A549 (cell line): ENCODE results near the gene COPS7A. TPM values are rescaled to one million over a fixed set of nuclear protein-coding genes. Genes with fewer than 3 reads are reported as not detected.

ENCODE experiments used
- ATAC-seq, 2 experiments: fragments of 200-7000 bp in 1 of 2; fragments of >200 bp in 1 of 2; cut with Nextera tagmentation in 1 of 2; cut with Tn5 transposase in 1 of 2; 3 replicates each; pipeline versions ENCODE4 v1.8.0 to v1.9.1; 2018 to 2020; ENCODE audit warnings: mild to moderate bottlenecking in 1 of 2, moderate library complexity in 1 of 2
- CTCF ChIA-PET: fragments of 300-600 bp; sonication (Branson Sonifier 250); formaldehyde crosslinking; extraction: SDS; loops from one replicate; lab custom pipeline; 2021; ENCODE audit warnings: antibody characterized with exemption, inconsistent platforms; lab: Yijun Ruan, JAX
- POLR2A ChIA-PET: fragments of 350-600 bp; formaldehyde crosslinking; extraction: SDS; loops from one replicate; lab custom pipeline; 2021; ENCODE audit warnings: antibody characterized with exemption, inconsistent platforms; lab: Yijun Ruan, JAX
- DNase-seq, 2 experiments: peaks; one replicate each; pipeline versions ENCODE4 v3.0.0 to v3.0.0-alpha.2; 2011 to 2016; ENCODE audit warnings: low read depth in 1 of 2, low spot score in 1 of 2
- FAIRE-seq: peaks from 2 replicates; lab custom pipeline; 2011; peaks lifted over from hg19 to GRCh38; lab: Jason Lieb, UNC
- H3K27ac ChIP-seq, 2 experiments: fragments of >200 bp; sonication (Bioruptor Twin); formaldehyde crosslinking; 3 replicates each; pipeline ENCODE4 v1.5.1; 2016 to 2017
- H3K4me1 ChIP-seq: fragments of >200 bp; sonication (Bioruptor Twin); formaldehyde crosslinking; 3 replicates; pipeline ENCODE4 v1.6.1; 2016
- H3K4me2 ChIP-seq: fragments of >200 bp; sonication (Bioruptor Twin); formaldehyde crosslinking; 3 replicates; pipeline ENCODE4 v1.6.1; 2016
- H3K4me3 ChIP-seq: fragments of >200 bp; sonication (Bioruptor Twin); formaldehyde crosslinking; 3 replicates; pipeline ENCODE4 v1.5.1; 2016
- H3K9me3 ChIP-seq: fragments of >200 bp; sonication (Bioruptor Twin); formaldehyde crosslinking; 3 replicates; pipeline ENCODE4 v1.6.1; 2016
- BCL3 ChIP-seq: fragments of >200 bp; sonication (Bioruptor Twin); formaldehyde crosslinking; IDR thresholded peaks from 3 replicates; pipeline ENCODE4 v1.6.1; 2016
- BHLHE40 ChIP-seq: IDR thresholded peaks from 2 replicates; pipeline ENCODE4 v1.6.1; 2012; ENCODE audit warnings: low read depth, low read length, inconsistent platforms
- CBX2 ChIP-seq: fragments of 200-600 bp; sonication (generic); IDR thresholded peaks from 2 replicates; pipeline ENCODE4 v1.6.1; 2016; ENCODE audit warnings: low read depth, mild to moderate bottlenecking, borderline replicate concordance
- CEBPB ChIP-seq, 2 experiments: fragments of >200 bp in 1 of 2; sonication (Bioruptor Twin) in 1 of 2; formaldehyde crosslinking in 1 of 2; IDR thresholded peaks; 2 replicates each; pipeline ENCODE4 v1.6.1; 2012 to 2016
- CHD2 ChIP-seq: fragments of 150-350 bp; IDR thresholded peaks from 2 replicates; pipeline ENCODE4 v1.6.1; 2014; ENCODE audit warnings: low read length; ENCODE audit not compliant: partially characterized antibody
- EHF ChIP-seq: fragments of 250-450 bp; sonication (Bioruptor Pico); IDR thresholded peaks from 2 replicates; pipeline ENCODE4 v1.5.0; 2020; ENCODE audit warnings: mild to moderate bottlenecking
- EP300 ChIP-seq, 2 experiments: fragments of >200 bp; sonication (Bioruptor Twin); formaldehyde crosslinking; IDR thresholded peaks; 2 replicates in 1 of 2; 3 replicates in 1 of 2; pipeline ENCODE4 v1.6.1; 2016 to 2017
- ESRRA ChIP-seq: fragments of 150-350 bp; IDR thresholded peaks from 2 replicates; pipeline ENCODE4 v1.6.1; 2014; ENCODE audit warnings: mild to moderate bottlenecking, low read length, borderline replicate concordance
- FOSL2 ChIP-seq, 2 experiments: fragments of 450-650 bp in 1 of 2; fragments of >200 bp in 1 of 2; sonication (Bioruptor Twin) in 1 of 2; formaldehyde crosslinking; IDR thresholded peaks; 2 replicates each; pipeline versions ENCODE4 v1.5.0 to v1.6.1; 2016 to 2020; ENCODE audit warnings: mild to moderate bottlenecking in 1 of 2, moderate library complexity in 1 of 2
- GATA3 ChIP-seq: IDR thresholded peaks from 2 replicates; pipeline ENCODE4 v1.6.1; 2012; ENCODE audit warnings: borderline replicate concordance
- HDAC2 ChIP-seq: fragments of 200-600 bp; sonication (generic); IDR thresholded peaks from 2 replicates; pipeline ENCODE4 v1.6.1; 2016
- HMGXB4 ChIP-seq: fragments of 250-450 bp; sonication (Bioruptor Pico); IDR thresholded peaks from 2 replicates; pipeline ENCODE4 v1.5.0; 2021; ENCODE audit warnings: mild to moderate bottlenecking, moderate library complexity, borderline replicate concordance
- JUN ChIP-seq, 2 experiments: fragments of >200 bp; sonication (Bioruptor Twin); formaldehyde crosslinking; IDR thresholded peaks; 2 replicates in 1 of 2; 3 replicates in 1 of 2; pipeline ENCODE4 v1.6.1; 2016 to 2017
- MAFK ChIP-seq: fragments of 450-650 bp; IDR thresholded peaks from 2 replicates; pipeline ENCODE4 v1.6.1; 2014; ENCODE audit not compliant: partially characterized antibody
- MAX ChIP-seq: IDR thresholded peaks from 2 replicates; pipeline ENCODE4 v1.6.1; 2012
- MAZ ChIP-seq: fragments of 150-350 bp; IDR thresholded peaks from 2 replicates; pipeline ENCODE4 v1.6.1; 2014; ENCODE audit warnings: antibody characterized with exemption, low read depth, low read length, borderline replicate concordance
- MYC ChIP-seq: IDR thresholded peaks from 2 replicates; pipeline ENCODE4 v1.6.1; 2012; ENCODE audit warnings: mild to moderate bottlenecking, inconsistent platforms, low read length, improper control_type of control experiment, borderline replicate concordance
- NR3C1 ChIP-seq: fragments of >200 bp; sonication (Bioruptor Twin); formaldehyde crosslinking; IDR thresholded peaks from 3 replicates; pipeline ENCODE4 v1.6.1; 2017
- PBX3 ChIP-seq: IDR thresholded peaks from 2 replicates; pipeline ENCODE4 v1.6.1; 2012
- PHF8 ChIP-seq: fragments of 200-600 bp; sonication (generic); IDR thresholded peaks from 2 replicates; pipeline ENCODE4 v1.6.1; 2016; ENCODE audit warnings: low read depth, mild to moderate bottlenecking, antibody characterized with exemption, moderate library complexity, borderline replicate concordance
- POLR2A ChIP-seq: IDR thresholded peaks from 2 replicates; pipeline ENCODE4 v1.6.1; 2012; ENCODE audit warnings: mild to moderate bottlenecking, low read length
- RAD21 ChIP-seq, 2 experiments: fragments of >200 bp in 1 of 2; sonication (Bioruptor Twin) in 1 of 2; formaldehyde crosslinking in 1 of 2; IDR thresholded peaks in 1 of 2; conservative IDR thresholded peaks in 1 of 2; 2 replicates in 1 of 2; 3 replicates in 1 of 2; pipeline ENCODE4 v1.6.1; 2012 to 2018; ENCODE audit warnings: inconsistent platforms in 1 of 2
- REST ChIP-seq: fragments of 200-600 bp; sonication (generic); IDR thresholded peaks from 2 replicates; pipeline ENCODE4 v1.6.1; 2016; ENCODE audit warnings: antibody characterized with exemption, mild to moderate bottlenecking, moderate library complexity
- RFX5 ChIP-seq: fragments of 450-650 bp; IDR thresholded peaks from 2 replicates; pipeline ENCODE4 v1.7.1; 2014; ENCODE audit warnings: antibody characterized with exemption, mild to moderate bottlenecking, moderate library complexity
- SREBF2 ChIP-seq: fragments of 450-650 bp; IDR thresholded peaks from 2 replicates; pipeline ENCODE4 v1.6.1; 2014; ENCODE audit warnings: mild to moderate bottlenecking, moderate library complexity
- TFCP2L1 ChIP-seq: fragments of 250-450 bp; sonication (Bioruptor Pico); IDR thresholded peaks from 2 replicates; pipeline ENCODE4 v1.5.0; 2021; ENCODE audit warnings: mild to moderate bottlenecking
- TP53 ChIP-seq: fragments of 250-450 bp; sonication (Bioruptor Pico); IDR thresholded peaks from 2 replicates; pipeline ENCODE4 v1.5.0; 2021; ENCODE audit warnings: mild to moderate bottlenecking, moderate library complexity
- ZFP36 ChIP-seq: fragments of 450-650 bp; IDR thresholded peaks from 2 replicates; pipeline ENCODE4 v1.6.1; 2014; ENCODE audit warnings: borderline replicate concordance; ENCODE audit not compliant: partially characterized antibody
- WGBS: methylation state at CpG from one replicate; pipeline ENCODE4 v1.1.6; 2017; ENCODE audit errors: missing lambda C conversion rate; 5-methylcytosine and 5-hydroxymethylcytosine counted together
- polyA plus RNA-seq, 4 experiments: library from polyadenylated mRNA; depleted of rRNA in 3 of 4; stranded (reverse); fragments of >200 nt; fragmentation: RNase III in 1 of 4; extraction: RNeasy Plus Mini Kit Qiagen cat#74134 plus additional on column Dnase treatment in 1 of 4; gene quantifications; 2 replicates in 3 of 4; 3 replicates in 1 of 4; pipeline ENCODE4 v1.2.3, GENCODE V29; 2011 to 2017

Gene COPS7A
- polyA plus RNA-seq, 2 of the 4 experiments (the other 2 are of a cell fraction), result 46.9 to 78.8 TPM

- ChIA-PET POLR2A (interaction anchor here (0.5 to 2.1 kb wide), 41 partner anchors 9 to 1327 kb away, joined by 3 to 86 read pairs (median 5); partner anchors contain the start of genes CDCA3, COPS7A, GAPDH and LPAR5), CTCF (interaction anchor here (0.5 to 2.6 kb wide), 14 partner anchors 9 to 1210 kb away, joined by 3 to 13 read pairs (median 5); partner anchors contain the start of genes COPS7A and MLF2)
- H3K4me3 ChIP-seq, result peak within 1 kb of the TSS; percentile 94
- peak within 1 kb of the TSS; percentile 96 for H3K4me2 ChIP-seq
- peak within 1 kb of the TSS; percentile 98 to 100 for H3K27ac ChIP-seq
- FAIRE-seq (peak; percentile 90), ATAC-seq (peak; percentile 91 to 92), DNase-seq (peak; percentile 100)
- no peaks in the 10 kb centered on the region for H3K9me3 ChIP-seq
- under 1% methylated on average over 47 of the region's 72 CpGs for WGBS
- peaks cover 18% of the 10 kb centered on the region; the same call in 2 of the 3 replicates for H3K4me1 ChIP-seq
- TF ChIP-seq CBX2 (no peak), PHF8 (peak; percentile 80), MAZ (peak; percentile 96), EHF (CRISPR knock-in tag) (peak; percentile 57; the same call in 1 of the 2 replicates), SREBF2 (no peak), REST (peak; percentile 68), BCL3 (peak; percentile 48; the same call in 2 of the 3 replicates), RAD21 (conservative IDR thresholded peaks at IDR 0.05 in 1 of 2, IDR thresholded peaks at IDR 0.05 in 1 of 2) (0 out of 5 replicates have a peak, but pooled peaks of 1 of the 2 experiments have one; percentile 13), EP300 (IDR thresholded peaks at IDR 0.05) (no peak), TFCP2L1 (CRISPR knock-in tag) (peak; percentile 89; the same call in 1 of the 2 replicates), FOSL2 (IDR thresholded peaks at IDR 0.05) (no peak), FOSL2 (CRISPR knock-in tag; IDR thresholded peaks at IDR 0.05) (peak; percentile 42), PBX3 (peak; percentile 80), MAFK (peak; percentile 24), MYC (peak; percentile 83), JUN (IDR thresholded peaks at IDR 0.05) (peak; percentile 77 to 94), ESRRA (no peak), RFX5 (no peak), NR3C1 (no peak), CEBPB (IDR thresholded peaks at IDR 0.05) (peak in 1 of 2 experiments; percentile 58; a peak in 2 of 4 replicates), HMGXB4 (CRISPR knock-in tag) (peak; percentile 94), GATA3 (no peak; the same call in none of the 2 replicates), HDAC2 (no peak), POLR2A (peak; percentile 59), BHLHE40 (no peak), MAX (peak; percentile 91), ZFP36 (no peak), CHD2 (peak; percentile 77), TP53 (CRISPR knock-in tag) (peak; percentile 82; the same call in 1 of the 2 replicates)
- TF ChIP-seq, all 56 proteins: peak for 18
Measured at GRCh38 chr12:6688999-6689882, 34.6 kb upstream of the COPS7A start, which contains the start of gene ZNF384. Gene ZNF384, minus strand, starts transcription at chr12:6689375. Its CDS starts 9,855 bp downstream, at chr12:6679520.
